Stomach (tissue), 9 donors: ENCODE data around the gene SF1. TPM values are rescaled to one million over a fixed set of nuclear protein-coding genes. Genes with fewer than 3 reads are reported as not detected.
A peak's percentile ranks its signal among the peaks of the same experiment; 100 is the strongest.

Source experiments
- DNase-seq, 2 donors: peaks; one replicate each; pipeline versions ENCODE4 v3.0.0 to v3.0.0-alpha.2; 2013 to 2019
- H3K27ac ChIP-seq, 5 donors: fragments of 200-600 bp in 4 of 5; sonication (generic) in 4 of 5; one replicate each; pipeline ENCODE4 v1.5.1; 2013 to 2019; ENCODE audit warnings: mild to moderate bottlenecking in 1 of 5, moderate library complexity in 1 of 5
- H3K27me3 ChIP-seq, 3 donors: fragments of 200-600 bp; sonication (generic); one replicate each; pipeline ENCODE4 v1.5.1; 2017 to 2019; ENCODE audit warnings: mixed run types in 1 of 3
- H3K36me3 ChIP-seq, 4 donors: fragments of 200-600 bp; sonication (generic); 1 replicate in 3 of 4; 2 replicates in 1 of 4; pipeline ENCODE4 v1.5.1; 2016 to 2019
- H3K4me1 ChIP-seq, 4 donors: fragments of 200-600 bp; sonication (generic); one replicate each; pipeline ENCODE4 v1.5.1; 2016 to 2019
- H3K4me3 ChIP-seq, 4 donors: fragments of 200-600 bp; sonication (generic) in 3 of 4; one replicate each; pipeline ENCODE4 v1.5.1; 2016 to 2019; ENCODE audit warnings: mild to moderate bottlenecking in 1 of 4
- H3K9me3 ChIP-seq, 4 donors: fragments of 200-600 bp; sonication (generic); one replicate each; pipeline ENCODE4 v1.5.1; 2016 to 2019
- EP300 ChIP-seq: sonication (generic); formaldehyde crosslinking; IDR thresholded peaks from one replicate; pipeline ENCODE4 v1.6.1; 2017; ENCODE audit warnings: antibody characterized with exemption
- POLR2A ChIP-seq, 4 donors: fragments of 450-650 bp; IDR thresholded peaks; one replicate each; pipeline ENCODE4 v1.6.1; 2016; ENCODE audit warnings: antibody characterized with exemption in 4 of 4, control low read depth in 2 of 4, mild to moderate bottlenecking in 1 of 4, moderate library complexity in 1 of 4
- POLR2AphosphoS5 ChIP-seq, 3 donors: sonication (generic); formaldehyde crosslinking; IDR thresholded peaks; one replicate each; pipeline ENCODE4 v1.6.1; 2016; ENCODE audit warnings: antibody characterized with exemption in 3 of 3
- WGBS, 5 donors: extraction: QIAGEN DNeasy Blood & Tissue Kit in 3 of 5; methylation state at CpG; one replicate each; pipeline versions ENCODE4 v1.1.5 to v1.1.7; 2013 to 2018; 5-methylcytosine and 5-hydroxymethylcytosine counted together
- intact Hi-C: fragments of 100-400 bp; cut with DNase I; formaldehyde crosslinking; loops from one replicate; pipeline ENCODE4 v1.15.1; 2023; ENCODE audit warnings: low total_unique reads
- polyA plus RNA-seq, 3 donors: library from polyadenylated mRNA; stranded (reverse); fragments of 200-250 nt; gene quantifications; one replicate each; pipeline ENCODE4 v1.2.3, GENCODE V29; 2013
- total RNA-seq, 5 donors: library from RNA; depleted of rRNA; stranded (reverse); fragments of >200 nt; gene quantifications; one replicate each; pipeline versions ENCODE4 v1.1.0 to v1.2.3, GENCODE V29; 2014 to 2016
- TF ChIP-seq, protein P1 (sequence below), 7 experiments: fragments of 450-650 bp in 4 of 7; fragments of 200-600 bp in 3 of 7; sonication (generic) in 3 of 7; IDR thresholded peaks; one replicate each; pipeline ENCODE4 v1.5.1; 2016 to 2019; ENCODE audit warnings: antibody characterized with exemption in 7 of 7, control low read depth in 2 of 7, mild to moderate bottlenecking in 1 of 7
- donor health status: healthy with polysubstance abuse.
- donor health status: Bipolar disorder and iron deficiency.
- donor health status: healthy.

The SF1 gene
- total and polyA plus RNA-seq, 8 donors: 57.5 to 341 (median 248) TPM

DNA sequence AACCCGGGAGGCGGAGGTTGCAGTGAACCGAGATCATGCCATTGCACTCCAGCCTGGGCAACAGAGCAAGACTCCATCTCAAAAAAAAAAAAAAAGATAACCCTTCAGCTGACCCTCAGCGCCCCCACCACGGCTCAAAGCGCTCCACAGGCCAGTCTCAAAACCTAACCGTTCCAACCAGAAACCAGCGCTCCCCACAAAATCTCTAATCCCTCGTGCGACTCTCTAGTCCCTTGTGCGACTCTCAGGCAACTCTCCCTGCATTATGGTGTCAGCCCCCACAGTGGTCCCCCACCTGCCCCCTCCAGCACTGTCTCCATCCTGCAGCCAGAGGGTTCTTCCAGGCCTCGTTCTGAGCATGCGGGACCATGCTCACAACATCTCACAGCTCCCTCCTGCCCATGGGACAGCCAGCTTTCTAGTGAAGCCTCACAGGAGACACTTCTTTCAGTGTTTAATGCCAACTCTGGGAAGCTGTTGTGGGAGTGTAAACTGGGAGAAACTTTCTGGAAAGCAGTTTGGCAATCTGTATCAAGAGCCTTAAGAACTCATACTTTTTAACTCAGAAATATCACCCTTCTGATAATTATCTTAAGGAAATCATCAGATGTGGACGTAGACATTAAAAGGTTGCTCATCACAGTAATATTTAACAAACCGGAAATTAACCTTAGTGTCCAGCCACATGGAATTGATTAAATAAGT lies 30.2 kb downstream of the SF1 start:
- Histone ChIP-seq H3K36me3 (peaks cover 0 to 26% (median 16%) of the 10 kb centered on the region in 4 donors), H3K9me3 (no peaks in the 10 kb centered on the region), H3K27ac (peak overlapping the region in 3 of 5 donors; percentile 46 to 93 (median 92)), H3K27me3 (peaks cover 0 to 32% (median 29%) of the 10 kb centered on the region in 3 donors), H3K4me3 (no peak overlapping the region), H3K4me1 (peaks cover 28 to 32% (median 30%) of the 10 kb centered on the region in 4 donors)
- DNase-seq: no peak
- no peak for TF ChIP-seq POLR2A (IDR thresholded peaks at IDR 0.05)
- no peak for TF ChIP-seq POLR2AphosphoS5 (IDR thresholded peaks at IDR 0.05)
- intact Hi-C loops: no loop called here
- WGBS, 5 donors: 85 to 89% (median 88%) methylated on average over 15 of the region's 15 CpGs

DNA sequence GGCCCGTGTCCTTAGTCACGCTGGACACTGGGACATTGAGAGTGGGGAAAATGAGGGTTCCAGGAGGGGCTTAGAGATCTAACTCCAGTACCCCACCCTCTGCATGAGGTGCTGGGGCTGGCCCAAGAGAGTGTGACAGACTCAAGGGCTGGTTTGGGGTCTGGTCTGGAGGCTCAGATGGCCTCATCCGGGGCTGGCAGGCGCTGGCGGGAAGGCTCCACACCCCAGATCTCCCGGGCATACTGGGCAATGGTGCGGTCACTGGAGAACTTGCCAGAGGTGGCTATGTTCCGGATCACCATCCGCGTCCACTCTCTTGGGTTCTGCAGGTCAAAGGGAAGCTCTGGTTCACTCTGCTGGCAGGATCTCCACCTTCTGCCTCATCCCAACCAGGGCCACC lies 31.9 kb downstream of the SF1 start:
- DNase-seq: no peak
- H3K4me1 ChIP-seq: peaks cover 43 to 49% (median 46%) of the 10 kb centered on the region in 4 donors
- peaks cover 0 to 18% (median 9%) of the 10 kb centered on the region in 4 donors for H3K36me3 ChIP-seq
- H3K4me3 ChIP-seq: peak overlapping the region in 1 of 4 donors; percentile 56
- TF ChIP-seq, protein P1, sequence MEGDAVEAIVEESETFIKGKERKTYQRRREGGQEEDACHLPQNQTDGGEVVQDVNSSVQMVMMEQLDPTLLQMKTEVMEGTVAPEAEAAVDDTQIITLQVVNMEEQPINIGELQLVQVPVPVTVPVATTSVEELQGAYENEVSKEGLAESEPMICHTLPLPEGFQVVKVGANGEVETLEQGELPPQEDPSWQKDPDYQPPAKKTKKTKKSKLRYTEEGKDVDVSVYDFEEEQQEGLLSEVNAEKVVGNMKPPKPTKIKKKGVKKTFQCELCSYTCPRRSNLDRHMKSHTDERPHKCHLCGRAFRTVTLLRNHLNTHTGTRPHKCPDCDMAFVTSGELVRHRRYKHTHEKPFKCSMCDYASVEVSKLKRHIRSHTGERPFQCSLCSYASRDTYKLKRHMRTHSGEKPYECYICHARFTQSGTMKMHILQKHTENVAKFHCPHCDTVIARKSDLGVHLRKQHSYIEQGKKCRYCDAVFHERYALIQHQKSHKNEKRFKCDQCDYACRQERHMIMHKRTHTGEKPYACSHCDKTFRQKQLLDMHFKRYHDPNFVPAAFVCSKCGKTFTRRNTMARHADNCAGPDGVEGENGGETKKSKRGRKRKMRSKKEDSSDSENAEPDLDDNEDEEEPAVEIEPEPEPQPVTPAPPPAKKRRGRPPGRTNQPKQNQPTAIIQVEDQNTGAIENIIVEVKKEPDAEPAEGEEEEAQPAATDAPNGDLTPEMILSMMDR (IDR thresholded peaks at IDR 0.05): no peak
- TF ChIP-seq POLR2AphosphoS5 (IDR thresholded peaks at IDR 0.05): no peak
- TF ChIP-seq POLR2A (IDR thresholded peaks at IDR 0.05): no peak
- no peak for TF ChIP-seq EP300
- no peaks in the 10 kb centered on the region for H3K9me3 ChIP-seq
- peaks cover 0 to 48% (median 45%) of the 10 kb centered on the region in 3 donors for H3K27me3 ChIP-seq
- WGBS, 5 donors: 73 to 80% (median 77%) methylated on average over 5 to 10 of the region's 10 CpGs
- intact Hi-C loops: no loop called here
- peak overlapping the region; percentile 48 to 93 (median 91) for H3K27ac ChIP-seq

DNA sequence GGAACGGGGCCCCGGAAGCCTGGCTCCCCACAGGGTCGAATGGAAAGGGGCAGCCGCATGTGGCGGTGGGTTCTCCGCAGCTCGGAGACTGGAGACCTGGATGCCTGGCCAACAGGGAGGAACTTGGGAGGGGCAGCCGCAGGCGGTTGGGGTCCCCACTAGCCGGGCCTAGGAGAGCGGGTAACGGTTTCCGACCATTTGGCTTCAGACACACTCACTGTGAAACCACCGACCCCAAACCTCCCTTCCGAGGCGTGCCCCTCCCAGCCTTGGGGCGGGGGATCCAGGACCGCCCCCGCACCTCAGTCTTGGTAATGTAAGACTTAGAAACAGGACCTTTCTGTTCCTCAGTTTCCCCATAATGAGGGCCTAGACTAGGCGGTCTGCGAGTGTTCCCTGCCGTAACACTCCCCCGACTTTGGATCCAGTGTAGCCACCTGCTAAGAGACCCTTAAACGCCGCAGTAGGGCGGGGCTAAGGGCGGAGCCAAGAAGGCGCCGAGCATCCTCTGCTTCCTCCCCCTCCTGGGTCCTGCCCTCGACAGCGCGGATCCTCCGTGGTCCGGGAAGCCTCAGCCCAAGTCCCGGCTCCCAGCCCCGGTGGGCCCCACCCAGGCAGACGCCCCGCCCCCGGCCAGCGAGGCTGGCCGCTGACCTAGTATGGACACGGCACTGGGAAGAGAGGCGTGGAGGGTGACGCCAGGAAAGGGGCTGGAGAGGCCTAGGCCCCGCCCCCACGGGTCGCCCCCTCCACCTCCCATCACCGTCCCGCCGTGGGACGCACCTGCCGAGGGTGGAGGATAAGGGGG lies 32.6 kb downstream of the SF1 start:
- H3K4me3 ChIP-seq: peak overlapping the region; percentile 56 to 66 (median 59)
- H3K36me3 ChIP-seq: peaks cover 0 to 11% (median 4%) of the 10 kb centered on the region in 4 donors
- H3K4me1 ChIP-seq: peaks cover 43 to 55% (median 51%) of the 10 kb centered on the region in 4 donors
- H3K27me3 ChIP-seq: peaks cover 0 to 56% (median 50%) of the 10 kb centered on the region in 3 donors
- WGBS, 5 donors: 2% methylated on average over 29 to 52 of the region's 52 CpGs
- TF ChIP-seq POLR2AphosphoS5 (IDR thresholded peaks at IDR 0.05) (peak; percentile 51 to 83 (median 75)), EP300 (no peak)
- H3K9me3 ChIP-seq: no peaks in the 10 kb centered on the region
- intact Hi-C loops: no loop called here
- peak overlapping the region; percentile 81 to 93 (median 91) for H3K27ac ChIP-seq
- peak; percentile 58 to 88 for DNase-seq

DNA sequence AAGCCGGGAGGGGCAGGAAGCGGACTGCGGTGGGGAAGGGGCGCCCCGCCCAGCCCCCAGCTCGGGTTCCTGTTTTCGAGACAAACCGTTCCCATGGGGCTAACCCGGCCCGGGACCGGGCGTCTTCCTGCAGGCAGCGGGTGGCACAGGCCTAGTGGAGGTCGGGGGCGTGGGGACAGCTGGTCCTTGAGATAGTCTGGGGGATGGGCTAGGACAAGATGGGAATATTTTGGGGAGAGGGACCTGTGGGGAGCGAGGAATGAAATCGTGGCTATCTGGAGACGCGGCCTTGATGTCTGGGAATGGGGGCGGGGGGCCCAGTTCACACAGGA lies 33.2 kb downstream of the SF1 start:
- Histone ChIP-seq H3K4me1 (peaks cover 43 to 57% (median 51%) of the 10 kb centered on the region in 4 donors), H3K4me3 (peak overlapping the region; percentile 56 to 66 (median 59)), H3K27ac (peak overlapping the region; percentile 81 to 93 (median 91)), H3K27me3 (peaks cover 0 to 58% (median 50%) of the 10 kb centered on the region in 3 donors), H3K9me3 (no peaks in the 10 kb centered on the region), H3K36me3 (peaks cover 0 to 5% (median 2%) of the 10 kb centered on the region in 4 donors)
- intact Hi-C loops: no loop called here
- DNase-seq: peak; percentile 71 to 87
- 0 to 3% (median 1%) methylated on average over 10 to 20 of the region's 20 CpGs for WGBS, 5 donors
- TF ChIP-seq POLR2AphosphoS5 (IDR thresholded peaks at IDR 0.05): peak; percentile 12 to 40 (median 18)
- TF ChIP-seq, protein P1 (IDR thresholded peaks at IDR 0.05): no peak

DNA sequence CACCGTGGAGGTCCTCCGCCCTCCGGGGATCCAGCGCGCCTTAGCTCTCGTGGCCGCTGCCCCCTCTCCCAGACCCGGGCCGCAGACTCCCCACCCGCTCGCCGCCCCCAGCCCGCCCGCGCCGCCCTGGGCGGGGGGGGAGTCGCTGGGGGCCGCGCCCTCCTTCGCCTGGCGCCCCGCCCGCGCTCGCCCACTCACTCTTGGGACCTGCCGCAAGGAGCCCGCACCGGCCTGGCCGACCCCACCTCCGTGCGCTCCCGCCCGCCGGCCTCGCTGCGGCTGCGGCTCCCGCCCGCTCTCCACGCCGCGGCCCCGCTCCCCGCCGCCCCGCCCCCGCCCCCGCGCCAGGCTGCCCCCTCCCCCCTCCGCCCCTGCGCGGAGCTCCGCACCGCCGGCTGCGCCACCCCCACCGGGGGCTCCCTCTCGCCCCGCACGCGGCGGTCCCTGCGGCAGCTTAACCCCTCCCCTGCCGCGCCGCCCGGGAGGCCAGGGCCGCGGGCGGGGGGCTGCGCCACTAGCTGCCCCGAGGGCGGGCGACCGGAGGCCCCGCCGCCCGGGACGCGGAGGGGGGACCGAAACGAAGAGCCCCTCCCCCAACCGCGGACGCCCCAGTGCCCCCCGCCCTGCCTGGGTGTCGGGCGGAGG lies 33.7 kb downstream of the SF1 start:
- H3K27me3 ChIP-seq: peaks cover 0 to 58% (median 50%) of the 10 kb centered on the region in 3 donors

More for the DNA sequence above, 33.7 kb downstream of the SF1 start:
- peaks cover 43 to 57% (median 51%) of the 10 kb centered on the region in 4 donors for H3K4me1 ChIP-seq
- WGBS, 5 donors: 0 to 1% (median 0%) methylated on average over 13 to 85 of the region's 89 CpGs; no CpG with 5 or more reads in 1 of the 5 donors
- peaks cover 0 to 7% (median 2%) of the 10 kb centered on the region in 4 donors for H3K36me3 ChIP-seq
- intact Hi-C loops: no loop called here
- peak overlapping the region; percentile 56 to 66 (median 59) for H3K4me3 ChIP-seq
- peak overlapping the region; percentile 81 to 93 (median 91) for H3K27ac ChIP-seq
- no peaks in the 10 kb centered on the region for H3K9me3 ChIP-seq
- TF ChIP-seq, protein P1 (IDR thresholded peaks at IDR 0.05): no peak
- TF ChIP-seq POLR2A (IDR thresholded peaks at IDR 0.05): no peak
- TF ChIP-seq POLR2AphosphoS5 (IDR thresholded peaks at IDR 0.05): no peak
- no peak for TF ChIP-seq EP300
- DNase-seq: peak in 1 of 2 donors; percentile 65
